NB4 (cell line): ENCODE results near the gene LRRC26.

Source experiments
- DNase-seq: peaks from one replicate; pipeline ENCODE4 v3.0.0; 2010; ENCODE audit warnings: low read depth
- H3K4me3 ChIP-seq: one replicate; pipeline ENCODE4 v1.5.1; 2011; ENCODE audit warnings: mild to moderate bottlenecking, low read depth, low read length, moderate library complexity
- CTCF ChIP-seq: IDR thresholded peaks from one replicate; pipeline ENCODE4 v1.5.1; 2012; ENCODE audit warnings: low read depth, low read length
- MAX ChIP-seq: IDR thresholded peaks from 2 replicates; pipeline ENCODE4 v1.6.1; 2011; ENCODE audit warnings: low read depth, low read length
- MYC ChIP-seq: IDR thresholded peaks from 2 replicates; pipeline ENCODE4 v1.6.1; 2011; ENCODE audit warnings: low read depth, low read length
- POLR2A ChIP-seq: IDR thresholded peaks from 2 replicates; pipeline ENCODE4 v1.6.1; 2011; ENCODE audit warnings: mild to moderate bottlenecking; ENCODE audit not compliant: insufficient read length; ENCODE audit errors: extremely low read depth

LRRC26 gene

GRCh38 chr9:137169896-137170358 lies at the start of gene LRRC26:
Gene LRRC26 (minus strand): TSS chr9:137170051. CDS start chr9:137169943, 108 bp downstream.
- no peak within 1 kb of the TSS for H3K4me3 ChIP-seq
- TF ChIP-seq POLR2A (no peak), CTCF (no peak), MAX (no peak), MYC (no peak)
- no peak for DNase-seq

- H3K4me3 ChIP-seq, result no peak overlapping the region
- DNase-seq, result peak; percentile 56
- TF ChIP-seq POLR2A (no peak), MYC (no peak), CTCF (no peak), MAX (no peak)
Observed at GRCh38 chr9:137218754-137219271, 49.0 kb upstream of the LRRC26 start.

- DNase-seq, result no peak
- TF ChIP-seq POLR2A, result no peak
- TF ChIP-seq MAX, result no peak
- TF ChIP-seq MYC, result no peak
- no peak for TF ChIP-seq CTCF
- no peak overlapping the region for H3K4me3 ChIP-seq
Observed at GRCh38 chr9:137218212-137218753, 48.4 kb upstream of the LRRC26 start.

- DNase-seq, result no peak
- TF ChIP-seq MYC, result no peak
- TF ChIP-seq CTCF, result no peak
- no peak for TF ChIP-seq POLR2A
- no peak for TF ChIP-seq MAX
- no peak overlapping the region for H3K4me3 ChIP-seq
Observed at GRCh38 chr9:137217276-137218211, 47.7 kb upstream of the LRRC26 start.

GRCh38 chr9:137216188-137216965 lies 46.5 kb upstream of the LRRC26 start:
- H3K4me3 ChIP-seq, result no peak overlapping the region
- DNase-seq, result no peak
- no peak for TF ChIP-seq MYC
- TF ChIP-seq POLR2A, result no peak
- no peak for TF ChIP-seq MAX
- TF ChIP-seq CTCF, result no peak
